GM12873 (cell line): ENCODE measurements around the gene COL27A1.

Experiments
- CTCF ChIP-seq: IDR thresholded peaks from 2 replicates; pipeline ENCODE4 v1.5.1; 2012; ENCODE audit warnings: low read depth, mild to moderate bottlenecking, moderate library complexity, low read length, control low read depth; ENCODE audit not compliant: insufficient read depth; ENCODE audit errors: missing control alignments

The COL27A1 gene

GRCh38 chr9:114263853-114264510, 108.6 kb downstream of the COL27A1 start:
- TF ChIP-seq CTCF: no peak

- no peak for TF ChIP-seq CTCF
These were observed 109.6 kb downstream of the COL27A1 start for GRCh38 chr9:114264806-114265550.

GRCh38 chr9:114266969-114267368, 111.6 kb downstream of the COL27A1 start:
- no peak for TF ChIP-seq CTCF

- TF ChIP-seq CTCF: no peak
These were observed 113.7 kb downstream of the COL27A1 start for GRCh38 chr9:114269023-114269422.

- no peak for TF ChIP-seq CTCF
These were observed 115.0 kb downstream of the COL27A1 start for GRCh38 chr9:114270120-114270975.

GRCh38 chr9:114271556-114272510, 116.5 kb downstream of the COL27A1 start:
- no peak for TF ChIP-seq CTCF
